Ureter (tissue), 1 donor: ENCODE data around the gene CINP. TPM values are rescaled to one million over a fixed set of nuclear protein-coding genes. Genes with fewer than 3 reads are reported as not detected.
"Not testable (repeated sequence)": the region's sequence is repeated elsewhere in the genome, so short reads cannot be mapped to it uniquely, and the experiment has no call there.

Source experiments
- DNase-seq: peaks from one replicate; pipeline ENCODE4 v3.0.0-alpha.2; 2020; ENCODE audit warnings: low spot score
- total RNA-seq: library from RNA; stranded (reverse); gene quantifications from one replicate; pipeline ENCODE4 v1.2.4, GENCODE V29; 2023
- donor health status: DM: yes; HTN: yes; CAD: no.

Gene CINP
- total RNA-seq, 1 donor from 2014 or later = 31.2 TPM

DNA sequence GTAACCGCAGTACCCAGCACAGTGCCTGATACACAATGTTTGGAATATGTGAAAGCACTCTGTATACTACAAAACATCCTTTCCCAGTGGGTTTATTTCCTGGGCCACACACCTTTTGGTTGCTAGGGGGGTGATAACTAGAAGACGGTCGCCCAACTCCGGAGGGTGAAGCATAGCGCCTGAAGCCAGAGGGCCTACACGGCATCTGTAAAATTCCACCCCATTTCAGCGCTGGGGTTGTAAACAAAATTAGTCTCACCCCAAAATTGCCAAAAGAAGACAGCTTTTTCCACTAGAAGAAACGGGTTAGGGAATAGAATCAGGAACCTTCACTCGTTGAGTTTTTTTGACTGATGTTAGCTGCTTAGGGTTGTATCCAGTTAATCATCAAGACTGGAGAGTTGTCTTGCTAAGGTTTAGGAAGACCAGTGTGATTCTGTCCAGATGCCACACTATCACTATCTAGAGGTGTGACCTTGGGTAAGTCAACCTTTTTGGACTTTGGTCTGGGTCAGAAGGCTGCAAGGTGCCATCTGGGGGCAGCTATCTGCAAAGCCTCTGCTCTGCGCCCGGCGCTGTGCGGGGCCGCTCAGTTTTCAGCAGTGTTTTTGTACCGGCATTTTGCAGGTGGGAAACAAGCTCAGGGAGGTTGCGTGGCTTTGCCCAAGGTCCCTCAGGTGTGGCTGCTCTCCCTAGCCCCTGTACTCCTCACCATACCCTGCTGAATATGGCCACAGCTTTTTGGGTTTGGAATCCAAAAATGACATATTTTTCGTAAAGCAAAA is 41.8 kb downstream of the CINP start:
- DNase-seq = no peak

DNA sequence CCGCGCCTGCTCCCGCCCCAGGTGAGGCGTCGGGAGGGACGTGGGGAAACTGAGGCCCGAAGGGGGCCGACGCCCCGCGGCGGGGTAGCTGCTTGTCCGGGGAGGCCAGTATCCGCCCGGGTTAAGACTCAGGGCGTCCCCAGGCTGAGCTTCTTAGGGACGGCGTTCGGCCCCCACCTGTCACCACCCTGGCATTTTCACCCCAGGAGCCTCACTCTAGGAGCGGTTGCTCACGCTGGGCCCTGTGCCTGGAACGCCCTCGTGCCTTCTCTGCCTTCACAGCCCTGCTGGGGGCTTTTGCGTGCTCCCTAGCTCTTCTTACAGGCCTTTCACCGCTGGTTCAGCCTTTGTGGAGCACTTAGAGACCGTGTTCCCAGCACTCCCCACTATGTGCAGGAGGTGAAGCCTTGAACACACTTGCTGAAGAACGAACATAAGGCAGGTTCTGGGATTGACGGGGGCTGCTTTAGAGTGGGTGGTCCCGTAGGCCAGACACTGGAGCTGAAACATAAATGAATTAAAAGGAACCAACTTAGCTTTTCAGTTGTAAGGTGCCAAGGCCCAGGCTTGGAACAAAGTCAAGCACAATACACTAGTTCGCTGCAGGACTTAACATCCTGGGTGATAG is 42.5 kb downstream of the CINP start:
- no peak for DNase-seq

DNA sequence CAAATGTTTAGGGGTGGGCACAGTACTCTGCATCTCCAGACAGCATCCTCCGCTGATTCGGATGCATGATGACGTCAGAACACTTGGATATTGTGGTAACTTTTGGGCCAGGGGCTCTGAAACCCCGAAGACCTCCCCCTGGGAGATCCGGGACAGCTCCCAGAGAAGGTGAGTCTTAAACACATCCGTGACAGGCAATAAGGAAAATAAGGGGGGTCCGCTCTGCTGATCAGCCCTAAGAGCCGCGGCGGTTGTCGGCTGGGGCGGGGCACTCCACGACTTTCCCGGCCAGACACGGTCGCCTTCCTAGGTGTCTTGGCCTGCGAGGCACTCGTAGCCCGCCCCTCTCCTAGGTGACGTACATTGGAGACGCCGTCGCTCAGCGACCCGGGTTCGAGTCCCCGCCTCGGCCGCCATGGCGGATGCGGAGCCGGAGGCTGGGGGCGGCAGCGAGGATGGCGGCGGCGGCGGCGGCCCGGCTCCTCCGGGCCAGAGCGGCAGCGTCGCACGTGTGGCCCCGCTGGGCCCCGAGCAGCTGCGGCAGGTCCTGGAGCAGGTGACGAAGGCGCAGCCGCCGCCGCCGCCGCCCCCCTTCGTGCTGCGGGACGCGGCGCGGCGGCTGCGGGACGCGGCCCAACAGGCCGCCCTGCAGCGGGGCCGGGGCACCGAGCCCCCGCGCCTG is 43.2 kb downstream of the CINP start, which contains the start of gene ZNF839:
Gene ZNF839 (plus strand): TSS at position 396 of the 682 bp plus-strand sequence. CDS start 20 bp downstream, at position 416.
- peak; percentile 93 for DNase-seq

DNA sequence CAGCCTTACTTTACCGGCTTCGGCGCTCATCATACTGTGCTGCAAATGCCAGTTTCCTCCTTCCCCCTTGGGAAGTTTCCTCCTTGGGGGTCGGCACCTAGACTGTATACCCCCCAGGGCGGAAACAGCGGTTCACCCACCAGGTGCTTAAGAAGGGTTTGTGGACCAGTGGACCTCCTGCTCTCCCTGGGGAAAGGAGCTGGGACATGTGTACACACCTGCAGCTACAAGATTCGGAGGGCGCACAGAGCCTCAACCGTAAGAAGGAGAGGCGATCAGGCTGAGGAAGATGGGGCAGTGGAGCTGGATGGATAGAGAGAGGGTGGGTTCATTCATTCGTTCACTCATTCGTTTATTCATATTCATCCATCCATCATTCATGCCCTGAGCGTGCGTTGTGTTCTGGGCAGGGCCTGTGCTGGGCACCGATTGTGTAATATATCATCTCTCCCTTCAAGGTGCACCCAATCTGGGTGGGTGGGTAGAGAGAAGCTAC is 43.9 kb downstream of the CINP start:
- DNase-seq = no peak

DNA sequence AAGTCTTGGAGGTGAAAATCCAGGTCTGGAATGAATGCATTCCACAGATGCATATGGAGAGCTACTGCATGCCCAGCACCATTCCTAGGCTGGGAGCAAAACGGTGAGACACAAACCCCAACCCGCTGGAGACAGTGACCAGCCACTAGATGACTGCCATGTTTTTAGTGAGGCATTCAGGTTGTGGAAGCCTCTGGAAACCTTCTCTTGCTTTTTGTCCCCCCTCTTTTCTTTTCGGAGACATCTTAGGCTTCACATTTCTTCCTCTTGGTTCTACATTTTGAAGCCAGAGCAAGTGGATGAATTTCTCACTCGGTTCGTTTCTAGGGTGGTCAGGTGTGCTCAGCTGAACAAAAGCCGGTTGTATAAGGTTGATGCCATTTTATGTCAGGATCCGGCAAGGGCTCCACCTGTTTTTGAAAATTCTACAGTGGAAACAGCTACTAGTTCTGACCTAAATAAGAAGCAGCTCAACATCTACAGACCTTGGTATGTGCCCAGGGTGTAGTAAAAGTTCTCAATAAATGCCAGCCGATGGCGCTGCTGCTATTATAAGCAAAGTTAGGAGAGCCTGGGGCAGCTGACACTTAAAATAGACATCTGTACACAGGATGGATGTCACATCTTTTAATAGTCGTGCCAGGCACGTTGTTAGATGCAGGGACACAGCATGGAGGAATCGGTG is 45.0 kb downstream of the CINP start:
- DNase-seq = no peak

DNA sequence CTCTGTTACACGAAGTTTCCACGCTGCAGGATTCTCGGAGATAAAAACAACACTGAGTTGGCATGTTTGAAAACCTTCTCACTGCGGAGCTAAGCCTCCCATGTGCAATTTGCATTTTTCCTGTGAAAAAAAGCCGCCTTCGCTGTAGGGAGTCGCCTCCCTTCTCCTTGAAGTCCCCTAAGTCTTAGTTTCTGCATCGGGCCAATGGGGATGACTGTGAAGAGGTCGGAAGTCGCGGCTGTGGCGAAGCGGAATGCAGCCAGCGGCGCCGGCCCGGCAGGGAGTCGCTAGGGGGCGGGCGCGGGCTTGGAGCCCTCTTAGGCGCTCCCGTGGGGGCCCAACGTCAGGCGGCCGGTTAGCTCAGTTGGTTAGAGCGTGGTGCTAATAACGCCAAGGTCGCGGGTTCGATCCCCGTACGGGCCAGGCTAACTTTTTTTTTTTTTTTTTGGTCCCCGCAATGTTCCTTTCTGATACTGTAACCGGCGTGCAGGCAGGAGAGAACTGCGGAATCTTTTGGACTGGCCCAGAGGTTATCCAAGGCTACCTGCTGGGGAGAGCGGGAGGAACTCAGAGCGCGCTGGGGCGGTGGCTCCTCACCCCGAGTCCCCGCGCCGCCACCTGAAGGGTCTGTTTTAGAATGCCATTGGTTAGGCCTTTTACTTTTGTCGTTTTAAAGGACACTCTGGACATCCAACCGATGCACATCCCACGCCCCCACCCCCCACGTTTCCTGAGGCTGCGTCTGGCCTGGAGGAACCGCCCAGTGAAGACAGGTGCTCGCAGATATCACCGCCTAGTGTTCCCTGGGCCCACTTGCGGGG is 45.7 kb downstream of the CINP start:
- DNase-seq = peak; percentile 96

DNA sequence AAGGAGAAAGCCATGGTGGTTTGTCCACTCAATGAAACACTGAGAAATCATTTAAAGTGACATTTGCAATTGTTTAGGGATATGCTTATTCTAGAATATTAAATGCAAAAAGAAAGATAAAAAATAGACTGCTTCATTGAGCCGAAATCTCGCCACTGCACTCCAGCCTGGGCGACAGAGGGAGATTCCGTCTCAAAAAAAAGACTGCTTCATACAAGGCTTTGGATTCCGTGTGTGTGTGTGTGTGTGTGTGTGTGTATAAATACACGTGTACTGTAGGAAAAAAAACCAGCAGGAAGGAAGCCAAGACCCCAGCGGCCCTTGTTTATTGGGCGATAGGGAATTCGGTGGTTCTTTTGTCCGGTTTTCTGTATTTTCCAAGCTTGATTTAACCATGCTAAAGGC is 46.4 kb downstream of the CINP start:
- no peak for DNase-seq

DNA sequence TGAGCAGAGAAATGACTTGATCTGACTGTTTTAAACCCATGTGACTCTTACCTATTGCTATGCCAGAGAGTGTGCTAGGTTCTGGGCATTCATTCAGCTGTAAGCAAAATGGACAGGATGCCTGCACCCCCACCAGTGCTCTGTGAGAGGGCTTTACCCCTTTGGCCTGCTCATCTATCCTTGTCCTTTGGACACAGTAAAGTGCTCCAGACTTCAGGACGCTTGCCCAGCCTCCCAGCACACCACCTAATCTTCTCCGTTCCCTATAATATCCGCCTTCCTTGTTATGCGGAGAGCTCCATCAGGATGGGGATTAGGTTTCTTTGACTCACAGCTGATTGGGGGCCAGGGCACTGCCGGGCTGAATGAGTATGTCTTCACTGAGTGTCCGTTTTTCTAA is 47.6 kb downstream of the CINP start:
- no peak for DNase-seq

DNA sequence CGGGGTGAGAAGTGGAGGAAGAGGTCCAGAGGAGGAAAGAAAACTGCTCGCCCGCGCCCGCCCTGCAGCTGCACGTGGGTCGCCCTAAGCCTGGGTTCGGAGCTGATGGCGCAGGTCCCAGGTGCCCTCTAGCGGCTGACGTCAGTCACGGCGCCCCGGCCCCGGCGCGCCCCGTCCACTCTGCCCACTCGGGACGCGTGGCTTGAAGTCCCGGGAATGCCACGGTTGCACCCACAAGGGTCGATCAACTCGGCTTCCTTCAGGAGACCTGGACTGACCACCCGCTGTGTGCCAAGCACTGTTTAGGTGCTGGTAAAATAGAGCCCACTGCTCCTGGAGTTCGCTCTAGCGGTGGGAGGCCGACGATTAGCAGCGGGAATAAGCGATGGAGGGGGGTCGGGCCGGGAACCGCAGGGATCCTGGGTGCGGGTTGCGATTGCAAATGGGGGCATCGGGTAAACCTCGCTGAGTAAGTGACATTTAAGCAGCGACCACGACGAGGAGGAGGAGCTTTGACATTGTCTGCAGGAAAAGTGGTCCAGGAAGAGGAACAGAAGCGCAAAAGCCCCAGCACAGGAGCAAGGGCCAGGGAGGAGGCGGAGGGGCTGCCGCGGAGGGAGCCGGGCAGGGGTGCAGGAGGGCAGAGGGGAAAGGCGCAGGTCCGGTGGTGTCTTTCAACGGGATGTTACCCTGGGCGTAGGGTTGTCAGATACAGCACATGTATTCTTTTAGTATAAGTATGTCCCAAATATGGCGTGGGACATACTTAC is 48.3 kb downstream of the CINP start:
- DNase-seq = peak; percentile 89

DNA sequence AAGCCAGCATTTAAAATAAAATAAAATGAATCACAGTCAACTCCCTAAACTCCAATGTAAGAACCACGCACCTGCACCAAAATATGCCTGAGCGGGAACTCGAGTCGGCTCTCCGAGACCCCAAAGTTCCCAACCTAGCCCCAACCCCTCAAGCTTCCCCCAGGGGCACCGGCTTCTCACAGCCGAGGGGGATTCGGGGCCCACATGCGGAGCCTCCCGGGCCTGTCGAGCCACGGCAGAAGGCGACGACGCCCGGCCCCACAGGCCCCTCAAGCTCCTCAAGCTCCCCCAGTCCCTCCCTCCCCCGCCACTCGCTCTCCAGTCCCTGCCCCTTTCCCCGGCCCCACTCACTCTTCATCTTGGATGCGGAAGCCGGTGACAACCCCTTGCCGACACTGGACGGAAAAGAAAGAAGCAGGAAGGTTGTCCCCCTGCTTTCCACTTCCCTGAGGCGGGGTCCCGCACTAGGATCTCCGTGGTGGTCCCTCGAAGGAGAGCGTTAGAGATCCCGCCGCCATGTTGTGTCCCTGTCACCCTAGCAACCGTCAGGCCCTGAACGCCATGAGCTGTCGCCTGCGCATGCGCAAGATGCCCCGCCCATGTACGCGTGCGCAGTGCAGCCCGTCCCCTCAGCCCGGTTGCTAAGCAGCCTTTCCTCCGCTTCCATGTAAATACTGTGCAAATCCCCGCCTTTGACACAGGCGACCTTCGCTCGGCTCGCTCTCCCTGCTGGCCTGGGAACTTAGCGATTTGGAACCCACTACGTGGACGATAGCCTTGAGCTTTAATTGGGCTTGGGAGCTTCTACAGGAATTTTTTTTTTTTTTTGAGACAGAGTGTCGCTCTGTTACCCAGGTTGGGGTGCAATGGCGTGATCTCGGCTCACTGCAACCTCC is 57.8 kb downstream of the CINP start, which contains the start of gene MOK:
Gene MOK (minus strand): TSS at position 554 of the 896 bp plus-strand sequence. CDS start 196 bp downstream, at position 358.
- DNase-seq = peak; percentile 96

DNA sequence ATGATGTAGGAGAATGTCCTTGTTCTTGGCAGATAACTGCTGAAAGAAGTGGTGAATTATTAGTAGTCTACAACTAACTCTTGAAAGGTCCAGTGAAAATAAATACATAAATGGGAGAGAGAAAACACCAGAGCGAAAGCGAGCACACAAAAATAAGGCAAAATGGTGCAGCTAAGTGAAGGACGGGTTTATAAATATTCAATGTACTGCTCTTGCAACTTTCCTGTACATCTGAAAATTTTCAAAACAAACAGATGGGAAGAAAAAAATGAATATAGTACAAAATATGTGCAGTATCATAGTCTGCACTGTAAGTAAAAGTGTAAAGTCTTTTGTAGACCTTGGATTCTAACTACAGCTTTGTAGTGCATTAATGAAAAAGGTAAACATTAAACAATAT is 59.0 kb downstream of the CINP start:
- DNase-seq = no peak

DNA sequence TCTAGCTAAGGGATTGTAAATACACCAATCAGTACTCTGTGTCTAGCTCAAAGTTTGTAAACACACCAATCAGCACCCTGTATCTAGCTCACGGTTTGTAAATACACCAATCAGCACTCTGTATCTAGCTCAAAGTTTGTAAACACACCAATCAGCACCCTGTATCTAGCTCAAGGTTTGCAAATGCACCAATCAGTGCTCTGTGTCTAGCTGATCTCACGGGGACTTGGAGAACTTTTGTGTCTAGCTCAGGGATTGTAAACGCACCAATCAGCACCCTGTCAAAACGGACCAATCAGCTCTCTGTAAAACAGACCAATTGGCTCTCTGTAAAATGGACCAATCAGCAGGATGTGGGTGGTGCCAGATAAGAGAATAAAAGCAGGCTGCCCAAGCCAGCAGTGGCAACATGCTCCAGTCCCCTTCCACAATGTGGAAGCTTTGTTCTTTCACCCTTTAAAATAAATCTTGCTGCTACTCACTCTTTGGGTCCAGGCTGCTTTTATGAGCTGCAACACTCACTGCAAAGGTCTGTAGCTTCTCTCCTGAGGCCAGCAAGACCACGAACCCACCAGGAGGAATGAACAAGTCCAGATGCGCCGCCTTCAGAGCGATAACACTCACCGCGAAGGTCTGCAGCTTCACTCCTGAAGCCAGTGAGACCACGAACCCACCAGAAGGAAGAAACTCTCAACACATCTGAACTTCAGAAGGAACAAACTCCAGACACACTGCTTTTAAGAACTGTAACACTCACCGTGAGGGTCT is 64.2 kb downstream of the CINP start:
- not testable (repeated sequence) for DNase-seq

Other genes with a start within 250 kb of the CINP start
- 45.7 TPM for gene WDR20, start 223.0 kb downstream of the CINP start, total RNA-seq
- gene MOK, start 57.7 kb downstream of the CINP start, total RNA-seq = 24.4 TPM
- 18.1 TPM for gene ZNF839, start 43.1 kb downstream of the CINP start, total RNA-seq
- gene TECPR2, start 51 bp upstream of the CINP start, total RNA-seq = 36.3 TPM
- gene ANKRD9, start 146.9 kb upstream of the CINP start, total RNA-seq = 11.5 TPM
- gene RCOR1, start 229.8 kb upstream of the CINP start, total RNA-seq = 21.9 TPM